Esophagus squamous epithelium (tissue), 4 donors: Measurements from ENCODE around the gene CNIH3.

ENCODE experiments used
- CTCF ChIP-seq, 6 experiments: fragments of 450-650 bp in 4 of 6; fragments of 200-600 bp in 2 of 6; sonication (generic) in 2 of 6; IDR thresholded peaks; one replicate each; pipeline ENCODE4 v1.5.1; 2016 to 2019; ENCODE audit warnings: antibody characterized with exemption in 6 of 6, mild to moderate bottlenecking in 4 of 6, moderate library complexity in 4 of 6
- POLR2A ChIP-seq, 4 donors: fragments of 450-650 bp; IDR thresholded peaks; one replicate each; pipeline ENCODE4 v1.6.1; 2017; ENCODE audit warnings: antibody characterized with exemption in 4 of 4, mild to moderate bottlenecking in 4 of 4, moderate library complexity in 3 of 4

GRCh38 chr1:224726441-224727182 is 110.5 kb downstream of the CNIH3 start:
- TF ChIP-seq CTCF (IDR thresholded peaks at IDR 0.05) (no peak), POLR2A (IDR thresholded peaks at IDR 0.05) (no peak)
